GM12874 (cell line): ENCODE results near the gene UBE2J2.

Experiments used
- CTCF ChIP-seq: IDR thresholded peaks from 2 replicates; pipeline ENCODE4 v1.5.1; 2011; ENCODE audit warnings: low read depth, mild to moderate bottlenecking, control low read depth, low read length, moderate library complexity; ENCODE audit not compliant: insufficient read depth

UBE2J2 gene

GRCh38 chr1:1236945-1237873, 36.4 kb downstream of the UBE2J2 start:
- no peak for TF ChIP-seq CTCF

GRCh38 chr1:1236176-1236763, 37.4 kb downstream of the UBE2J2 start:
- no peak for TF ChIP-seq CTCF

- TF ChIP-seq CTCF = no peak
Measured at GRCh38 chr1:1235016-1235744, 38.5 kb downstream of the UBE2J2 start.

GRCh38 chr1:1234180-1234808, 39.4 kb downstream of the UBE2J2 start:
- TF ChIP-seq CTCF = no peak

- no peak for TF ChIP-seq CTCF
Measured at GRCh38 chr1:1233567-1233892, 40.1 kb downstream of the UBE2J2 start.

GRCh38 chr1:1232796-1233566, 40.7 kb downstream of the UBE2J2 start:
- TF ChIP-seq CTCF = no peak
